Endothelial cell of umbilical vein (primary cell): ENCODE results near the gene PRRX2. TPM values are rescaled to one million over a fixed set of nuclear protein-coding genes. Genes with fewer than 3 reads are reported as not detected.

Experiments used
- BruUV-seq: library from RNA; stranded (reverse); fragments of 400-500 nt; replicated peaks from 2 replicates; lab custom pipeline; 2021; lab: Mats Ljungman, UMichigan
- CTCF ChIA-PET: fragments of 300-600, 350-600 bp; sonication (Branson Sonifier 250); formaldehyde crosslinking; loops from one replicate; lab custom pipeline; 2021; ENCODE audit warnings: antibody characterized with exemption, inconsistent platforms; lab: Charles Lee
- POLR2A ChIA-PET: fragments of 300-600, 350-600 bp; sonication (Branson Sonifier 250); formaldehyde crosslinking; loops from one replicate; lab custom pipeline; 2021; ENCODE audit warnings: antibody characterized with exemption, inconsistent platforms; lab: Charles Lee
- DNase-seq: peaks from one replicate; pipeline ENCODE4 v3.0.0-alpha.2; 2011; ENCODE audit warnings: low read depth, low spot score
- FAIRE-seq: peaks from 2 replicates; lab custom pipeline; 2011; peaks lifted over from hg19 to GRCh38; lab: Jason Lieb, UNC
- H2AFZ ChIP-seq: 2 replicates; pipeline ENCODE4 v1.6.0; 2012; ENCODE audit warnings: low read depth, low read length, control low read depth, inconsistent platforms
- H3K27ac ChIP-seq: 2 replicates; pipeline ENCODE4 v1.5.1; 2011; ENCODE audit warnings: low read depth, mild to moderate bottlenecking, control low read depth, low read length, moderate library complexity; ENCODE audit not compliant: insufficient read depth
- H3K27me3 ChIP-seq, 2 experiments: 2 replicates each; pipeline versions ENCODE4 v1.6.0 to v1.6.1; 2011; ENCODE audit warnings: low read length in 2 of 2, mixed read lengths in 1 of 2; ENCODE audit not compliant: control insufficient read depth in 2 of 2, insufficient read depth in 2 of 2
- H3K36me3 ChIP-seq, 2 experiments: 2 replicates in 1 of 2; 3 replicates in 1 of 2; pipeline ENCODE4 v1.5.1; 2011; ENCODE audit warnings: low read length in 2 of 2, mild to moderate bottlenecking in 1 of 2, moderate library complexity in 1 of 2; ENCODE audit not compliant: control insufficient read depth in 2 of 2, insufficient read depth in 2 of 2; ENCODE audit errors: extremely low read depth in 1 of 2
- H3K4me1 ChIP-seq: 3 replicates; pipeline ENCODE4 v1.5.1; 2011; ENCODE audit warnings: mild to moderate bottlenecking, low read length; ENCODE audit not compliant: control insufficient read depth, insufficient read depth; ENCODE audit errors: extremely low read depth
- H3K4me2 ChIP-seq: 2 replicates; pipeline ENCODE4 v1.6.1; 2011; ENCODE audit warnings: low read length, control low read depth, mixed read lengths; ENCODE audit not compliant: insufficient read depth
- H3K4me3 ChIP-seq, 3 experiments: fragments of 200-600 bp in 1 of 3; sonication (generic), shearing (Covaris generic) in 1 of 3; replicated peaks in 1 of 3; 2 replicates each; pipeline ENCODE4 v1.5.1; 2011 to 2016; ENCODE audit warnings: control low read depth in 3 of 3, low read length in 3 of 3, mild to moderate bottlenecking in 2 of 3, inconsistent platforms in 1 of 3, low read depth in 1 of 3, moderate library complexity in 1 of 3; ENCODE audit not compliant: insufficient read depth in 1 of 3
- H3K79me2 ChIP-seq: 2 replicates; pipeline ENCODE4 v1.6.0; 2012; ENCODE audit warnings: low read length, inconsistent platforms; ENCODE audit not compliant: control insufficient read depth, insufficient read depth
- H3K9ac ChIP-seq: replicated peaks from 2 replicates; pipeline ENCODE3; 2011; ENCODE audit warnings: low read length, control low read depth; ENCODE audit not compliant: insufficient read depth; ENCODE audit errors: extremely low read depth
- H3K9me1 ChIP-seq: replicated peaks from 3 replicates; pipeline ENCODE4 v1.6.0; 2011; ENCODE audit warnings: mild to moderate bottlenecking, low read length; ENCODE audit not compliant: control insufficient read depth, insufficient read depth; ENCODE audit errors: extremely low read depth
- H3K9me3 ChIP-seq: replicated peaks from 2 replicates; pipeline ENCODE4 v1.5.1; 2012; ENCODE audit warnings: low read length, inconsistent platforms; ENCODE audit not compliant: control insufficient read depth, insufficient read depth
- H4K20me1 ChIP-seq: replicated peaks from 2 replicates; pipeline ENCODE3; 2011; ENCODE audit warnings: mild to moderate bottlenecking, low read length; ENCODE audit not compliant: control insufficient read depth, insufficient read depth; ENCODE audit errors: extremely low read depth
- CTCF ChIP-seq, 2 donors: IDR thresholded peaks; 1 replicate in 1 of 2; 2 replicates in 1 of 2; pipeline ENCODE4 v1.5.1; 2011; ENCODE audit warnings: low read length in 2 of 2, mild to moderate bottlenecking in 2 of 2, moderate library complexity in 2 of 2, control low read depth in 1 of 2, inconsistent platforms in 1 of 2, low read depth in 1 of 2; ENCODE audit not compliant: insufficient read depth in 1 of 2; ENCODE audit errors: extremely low read depth in 1 of 2
- EZH2 ChIP-seq: IDR thresholded peaks from 2 replicates; pipeline ENCODE4 v1.6.1; 2012; ENCODE audit warnings: borderline replicate concordance, low read depth, mild to moderate bottlenecking, moderate library complexity, low read length, inconsistent platforms; ENCODE audit not compliant: severe bottlenecking
- FOS ChIP-seq: IDR thresholded peaks from 2 replicates; pipeline ENCODE4 v1.6.1; 2011; ENCODE audit warnings: mild to moderate bottlenecking, low read length, moderate library complexity, borderline replicate concordance; ENCODE audit not compliant: insufficient read depth
- GATA2 ChIP-seq: IDR thresholded peaks from 2 replicates; pipeline ENCODE4 v1.7.0; 2011; ENCODE audit warnings: low read depth, mild to moderate bottlenecking, moderate library complexity, mixed read lengths, low read length; ENCODE audit not compliant: insufficient read length, insufficient read depth
- JUN ChIP-seq: IDR thresholded peaks from 2 replicates; pipeline ENCODE4 v1.6.1; 2011; ENCODE audit warnings: borderline replicate concordance, low read depth; ENCODE audit not compliant: insufficient read length, insufficient read depth
- MAX ChIP-seq: IDR thresholded peaks from 2 replicates; pipeline ENCODE4 v1.6.1; 2011; ENCODE audit not compliant: insufficient read depth, insufficient read length
- dilution Hi-C: fragments of 300-500 bp; cut with MboI; formaldehyde crosslinking; loops from one replicate; pipeline ENCODE4 v1.15.0; 2019; ENCODE audit warnings: low sequenced_read_pairs; ENCODE audit not compliant: extremely low pct_ligation_motif_present
- intact Hi-C: fragments of 100-400 bp; cut with micrococcal nuclease; formaldehyde crosslinking; loops from one replicate; pipeline ENCODE4 v1.10.0; 2022
- polyA plus RNA-seq, 4 experiments: library from polyadenylated mRNA; depleted of rRNA in 3 of 4; stranded (reverse) in 3 of 4; unstranded in 1 of 4; fragments of >200 nt; gene quantifications; 2 replicates each; pipeline versions ENCODE4 v1.2.1 to v1.2.3, GENCODE V29; 2011 to 2012; ENCODE audit warnings: missing spikeins in 1 of 4
- total RNA-seq: library from RNA; stranded (reverse); gene quantifications from 2 replicates; pipeline ENCODE4 v1.2.3, GENCODE V29; 2021

PRRX2 gene
- total and polyA plus RNA-seq, 2 donors (not counting 3 experiments of a cell fraction or from before 2014, with no cell fraction given): 0.19 to 0.77 TPM

GRCh38 chr9:129676975-129677374, 11.5 kb downstream of the PRRX2 start:
- ChIA-PET POLR2A (no interaction called here), CTCF (interaction anchor here (1.4 kb wide), 1 partner anchor 50 kb away, joined by 4 read pairs; no protein-coding TSS in a partner anchor)
- H3K9ac ChIP-seq: no peak overlapping the region
- H4K20me1 ChIP-seq: no peaks in the 10 kb centered on the region
- H3K27me3 ChIP-seq: peaks cover 0 to 1% of the 10 kb centered on the region in 2 experiments
- no peaks in the 10 kb centered on the region for H3K36me3 ChIP-seq
- no peaks in the 10 kb centered on the region for H3K9me3 ChIP-seq
- intact Hi-C loops: no loop called here
- FAIRE-seq: no peak
- no peaks in the 10 kb centered on the region for H3K79me2 ChIP-seq
- no TSS peak for BruUV-seq
- H2AFZ ChIP-seq: no peak overlapping the region
- no peak overlapping the region for H3K4me3 ChIP-seq
- dilution Hi-C loops: no loop called here
- H3K27ac ChIP-seq: no peak overlapping the region
- TF ChIP-seq GATA2 (no peak), CTCF (IDR thresholded peaks at IDR 0.05; ENCODE audit: extremely low read depth in 1 of 2, insufficient read depth in 1 of 2, low read depth in 1 of 2, low read length in 2 of 2) (no peak), FOS (no peak), MAX (no peak), EZH2 (no peak), JUN (no peak)
- H3K9me1 ChIP-seq: no peaks in the 10 kb centered on the region
- DNase-seq: no peak
- H3K4me2 ChIP-seq: no peak overlapping the region
- no peaks in the 10 kb centered on the region for H3K4me1 ChIP-seq
